Right hindlimb (tissue), 1 donor: ENCODE measurements around the gene RAD51B.

Experiments used
- DNase-seq: peaks from one replicate; pipeline ENCODE4 v3.0.0-alpha.2; 2018

RAD51B gene

GRCh38 chr14:68521961-68522509, 702.5 kb downstream of the RAD51B start:
- DNase-seq: no peak

- peak; percentile 73 for DNase-seq
Measured at GRCh38 chr14:68522510-68523325, 703.1 kb downstream of the RAD51B start.

GRCh38 chr14:68523326-68523610, 703.7 kb downstream of the RAD51B start:
- DNase-seq: no peak

- no peak for DNase-seq
Measured at GRCh38 chr14:68523989-68524725, 704.6 kb downstream of the RAD51B start.

GRCh38 chr14:68525516-68525915, 705.9 kb downstream of the RAD51B start:
- DNase-seq: no peak

GRCh38 chr14:68526512-68527091, 707.0 kb downstream of the RAD51B start:
- no peak for DNase-seq

- no peak for DNase-seq
Measured at GRCh38 chr14:68527329-68527851, 707.8 kb downstream of the RAD51B start.

GRCh38 chr14:68528040-68528687, 708.6 kb downstream of the RAD51B start:
- DNase-seq: no peak

GRCh38 chr14:68530443-68530842, 710.9 kb downstream of the RAD51B start:
- DNase-seq: no peak

GRCh38 chr14:68532496-68532895, 712.9 kb downstream of the RAD51B start:
- no peak for DNase-seq

- DNase-seq: no peak
Measured at GRCh38 chr14:68534276-68534675, 714.7 kb downstream of the RAD51B start.

- DNase-seq: no peak
Measured at GRCh38 chr14:68535404-68536017, 715.9 kb downstream of the RAD51B start.

GRCh38 chr14:68536018-68536410, 716.4 kb downstream of the RAD51B start:
- DNase-seq: no peak

- no peak for DNase-seq
Measured at GRCh38 chr14:68538639-68539038, 719.1 kb downstream of the RAD51B start.

GRCh38 chr14:68539241-68539737, 719.7 kb downstream of the RAD51B start:
- peak; percentile 66 for DNase-seq

GRCh38 chr14:68539789-68540188, 720.2 kb downstream of the RAD51B start:
- no peak for DNase-seq

GRCh38 chr14:68541178-68541896, 721.8 kb downstream of the RAD51B start:
- no peak for DNase-seq

GRCh38 chr14:68542346-68542745, 722.8 kb downstream of the RAD51B start:
- no peak for DNase-seq

- DNase-seq: no peak
Measured at GRCh38 chr14:68543516-68543915, 723.9 kb downstream of the RAD51B start.

- peak; percentile 91 for DNase-seq
Measured at GRCh38 chr14:68544081-68544892, 724.7 kb downstream of the RAD51B start.

- no peak for DNase-seq
Measured at GRCh38 chr14:68546839-68547238, 727.3 kb downstream of the RAD51B start.
